ENCODE measurements around the gene IL34. TPM values are rescaled to one million over a fixed set of nuclear protein-coding genes. Genes with fewer than 3 reads are reported as not detected.

Gene IL34
- total and polyA plus RNA-seq, 2 of the 13 experiments (the other 11 are each of a cell fraction or from before 2014, with no cell fraction given), result 1.2 to 1.3 TPM

DNA sequence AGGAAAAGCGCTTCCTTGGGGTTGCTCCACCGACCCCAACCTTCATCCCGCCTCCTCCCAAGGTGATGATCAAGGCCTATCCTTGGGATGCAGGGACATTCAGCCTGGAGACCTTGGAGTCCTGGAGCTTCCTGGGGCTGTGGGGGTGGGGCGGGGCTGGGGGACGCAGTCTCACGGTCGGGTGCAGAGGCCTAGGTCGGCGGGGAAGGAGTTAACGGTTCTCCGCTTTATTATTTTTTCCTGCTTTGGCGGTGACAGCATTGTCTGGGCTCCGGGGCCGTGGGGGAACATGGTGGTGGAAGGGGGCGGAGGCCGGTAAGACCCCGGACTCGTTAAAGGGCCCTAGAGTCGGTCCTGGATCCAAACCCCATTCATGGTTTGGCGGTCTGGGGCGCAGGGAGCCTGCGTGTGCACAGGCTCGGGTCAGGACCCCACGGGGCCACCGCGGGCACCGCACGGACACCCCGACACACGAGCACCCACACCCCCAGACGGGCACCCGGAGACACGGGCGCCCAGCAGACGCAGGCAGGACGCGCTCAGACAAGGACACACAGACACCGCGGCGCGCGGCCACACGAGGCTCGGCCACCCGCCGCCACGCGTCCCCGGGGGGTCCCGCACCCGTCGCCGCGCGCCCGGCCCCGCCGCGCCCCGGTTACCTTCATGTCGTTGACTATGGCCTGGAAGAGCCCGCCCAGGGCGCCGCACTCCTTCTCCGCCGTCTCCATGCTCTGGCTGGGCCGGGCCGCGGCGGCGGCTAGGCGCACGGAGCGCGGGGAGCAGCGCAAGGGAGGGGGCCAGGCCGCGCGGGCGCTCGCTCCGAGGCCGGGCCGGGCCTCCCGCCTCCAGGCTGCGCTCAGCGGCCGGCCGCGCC lies 38.9 kb downstream of the IL34 start (continued):
- TF ChIP-seq NR2F6 (IDR thresholded peaks at IDR 0.05) (no peak), NR2F6 (CRISPR knock-in tag; IDR thresholded peaks at IDR 0.05) (no peak), ZNF34 (CRISPR knock-in tag; IDR thresholded peaks at IDR 0.05; ENCODE audit: borderline replicate concordance) (no peak), ZFAT (CRISPR knock-in tag; conservative IDR thresholded peaks at IDR 0.05) (no peak), ZNF33A (CRISPR knock-in tag; IDR thresholded peaks at IDR 0.05; ENCODE audit: borderline replicate concordance) (no peak), FOXA1 (IDR thresholded peaks at IDR 0.05) (no peak), FOXA1 (CRISPR knock-in tag; IDR thresholded peaks at IDR 0.05) (no peak), IKZF1 (IDR thresholded peaks at IDR 0.05) (no peak), KMT2B (CRISPR knock-in tag; IDR thresholded peaks at IDR 0.05) (no peak), ZNF501 (CRISPR knock-in tag; IDR thresholded peaks at IDR 0.05) (no peak), FOXO1 (CRISPR knock-in tag; IDR thresholded peaks at IDR 0.05) (no peak), ZSCAN31 (CRISPR knock-in tag; IDR thresholded peaks at IDR 0.05; ENCODE audit: low read depth) (no peak), TBX2 (CRISPR knock-in tag; IDR thresholded peaks at IDR 0.05; ENCODE audit: borderline replicate concordance) (no peak), KLF12 (CRISPR knock-in tag; IDR thresholded peaks at IDR 0.05; ENCODE audit: borderline replicate concordance) (no peak), DR1 (CRISPR knock-in tag; IDR thresholded peaks at IDR 0.05) (no peak), ZNF431 (CRISPR knock-in tag; IDR thresholded peaks at IDR 0.05; ENCODE audit: borderline replicate concordance, low read depth) (no peak), ZBTB7A (CRISPR knock-in tag; IDR thresholded peaks at IDR 0.05) (no peak), IRF2 (CRISPR knock-in tag; IDR thresholded peaks at IDR 0.05) (no peak), AKAP8 (CRISPR knock-in tag; IDR thresholded peaks at IDR 0.05) (no peak), CHD4 (IDR thresholded peaks at IDR 0.05; ENCODE audit: borderline replicate concordance, low read length) (no peak), RBM22 (optimal IDR thresholded peaks at IDR 0.05; ENCODE audit: low read length) (no peak), ZNF703 (CRISPR knock-in tag; IDR thresholded peaks at IDR 0.05; ENCODE audit: borderline replicate concordance) (no peak)
- TF ChIP-seq, protein P1, sequence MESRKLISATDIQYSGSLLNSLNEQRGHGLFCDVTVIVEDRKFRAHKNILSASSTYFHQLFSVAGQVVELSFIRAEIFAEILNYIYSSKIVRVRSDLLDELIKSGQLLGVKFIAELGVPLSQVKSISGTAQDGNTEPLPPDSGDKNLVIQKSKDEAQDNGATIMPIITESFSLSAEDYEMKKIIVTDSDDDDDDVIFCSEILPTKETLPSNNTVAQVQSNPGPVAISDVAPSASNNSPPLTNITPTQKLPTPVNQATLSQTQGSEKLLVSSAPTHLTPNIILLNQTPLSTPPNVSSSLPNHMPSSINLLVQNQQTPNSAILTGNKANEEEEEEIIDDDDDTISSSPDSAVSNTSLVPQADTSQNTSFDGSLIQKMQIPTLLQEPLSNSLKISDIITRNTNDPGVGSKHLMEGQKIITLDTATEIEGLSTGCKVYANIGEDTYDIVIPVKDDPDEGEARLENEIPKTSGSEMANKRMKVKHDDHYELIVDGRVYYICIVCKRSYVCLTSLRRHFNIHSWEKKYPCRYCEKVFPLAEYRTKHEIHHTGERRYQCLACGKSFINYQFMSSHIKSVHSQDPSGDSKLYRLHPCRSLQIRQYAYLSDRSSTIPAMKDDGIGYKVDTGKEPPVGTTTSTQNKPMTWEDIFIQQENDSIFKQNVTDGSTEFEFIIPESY (CRISPR knock-in tag; IDR thresholded peaks at IDR 0.05), result no peak
- TF ChIP-seq, protein P2, sequence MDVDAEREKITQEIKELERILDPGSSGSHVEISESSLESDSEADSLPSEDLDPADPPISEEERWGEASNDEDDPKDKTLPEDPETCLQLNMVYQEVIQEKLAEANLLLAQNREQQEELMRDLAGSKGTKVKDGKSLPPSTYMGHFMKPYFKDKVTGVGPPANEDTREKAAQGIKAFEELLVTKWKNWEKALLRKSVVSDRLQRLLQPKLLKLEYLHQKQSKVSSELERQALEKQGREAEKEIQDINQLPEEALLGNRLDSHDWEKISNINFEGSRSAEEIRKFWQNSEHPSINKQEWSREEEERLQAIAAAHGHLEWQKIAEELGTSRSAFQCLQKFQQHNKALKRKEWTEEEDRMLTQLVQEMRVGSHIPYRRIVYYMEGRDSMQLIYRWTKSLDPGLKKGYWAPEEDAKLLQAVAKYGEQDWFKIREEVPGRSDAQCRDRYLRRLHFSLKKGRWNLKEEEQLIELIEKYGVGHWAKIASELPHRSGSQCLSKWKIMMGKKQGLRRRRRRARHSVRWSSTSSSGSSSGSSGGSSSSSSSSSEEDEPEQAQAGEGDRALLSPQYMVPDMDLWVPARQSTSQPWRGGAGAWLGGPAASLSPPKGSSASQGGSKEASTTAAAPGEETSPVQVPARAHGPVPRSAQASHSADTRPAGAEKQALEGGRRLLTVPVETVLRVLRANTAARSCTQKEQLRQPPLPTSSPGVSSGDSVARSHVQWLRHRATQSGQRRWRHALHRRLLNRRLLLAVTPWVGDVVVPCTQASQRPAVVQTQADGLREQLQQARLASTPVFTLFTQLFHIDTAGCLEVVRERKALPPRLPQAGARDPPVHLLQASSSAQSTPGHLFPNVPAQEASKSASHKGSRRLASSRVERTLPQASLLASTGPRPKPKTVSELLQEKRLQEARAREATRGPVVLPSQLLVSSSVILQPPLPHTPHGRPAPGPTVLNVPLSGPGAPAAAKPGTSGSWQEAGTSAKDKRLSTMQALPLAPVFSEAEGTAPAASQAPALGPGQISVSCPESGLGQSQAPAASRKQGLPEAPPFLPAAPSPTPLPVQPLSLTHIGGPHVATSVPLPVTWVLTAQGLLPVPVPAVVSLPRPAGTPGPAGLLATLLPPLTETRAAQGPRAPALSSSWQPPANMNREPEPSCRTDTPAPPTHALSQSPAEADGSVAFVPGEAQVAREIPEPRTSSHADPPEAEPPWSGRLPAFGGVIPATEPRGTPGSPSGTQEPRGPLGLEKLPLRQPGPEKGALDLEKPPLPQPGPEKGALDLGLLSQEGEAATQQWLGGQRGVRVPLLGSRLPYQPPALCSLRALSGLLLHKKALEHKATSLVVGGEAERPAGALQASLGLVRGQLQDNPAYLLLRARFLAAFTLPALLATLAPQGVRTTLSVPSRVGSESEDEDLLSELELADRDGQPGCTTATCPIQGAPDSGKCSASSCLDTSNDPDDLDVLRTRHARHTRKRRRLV (CRISPR knock-in tag; IDR thresholded peaks at IDR 0.05), result no peak
- TF ChIP-seq, protein P3, sequence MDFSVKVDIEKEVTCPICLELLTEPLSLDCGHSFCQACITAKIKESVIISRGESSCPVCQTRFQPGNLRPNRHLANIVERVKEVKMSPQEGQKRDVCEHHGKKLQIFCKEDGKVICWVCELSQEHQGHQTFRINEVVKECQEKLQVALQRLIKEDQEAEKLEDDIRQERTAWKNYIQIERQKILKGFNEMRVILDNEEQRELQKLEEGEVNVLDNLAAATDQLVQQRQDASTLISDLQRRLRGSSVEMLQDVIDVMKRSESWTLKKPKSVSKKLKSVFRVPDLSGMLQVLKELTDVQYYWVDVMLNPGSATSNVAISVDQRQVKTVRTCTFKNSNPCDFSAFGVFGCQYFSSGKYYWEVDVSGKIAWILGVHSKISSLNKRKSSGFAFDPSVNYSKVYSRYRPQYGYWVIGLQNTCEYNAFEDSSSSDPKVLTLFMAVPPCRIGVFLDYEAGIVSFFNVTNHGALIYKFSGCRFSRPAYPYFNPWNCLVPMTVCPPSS (IDR thresholded peaks at IDR 0.05), result no peak
